H1 (cell line): ENCODE results near the gene AUH. TPM values are rescaled to one million over a fixed set of nuclear protein-coding genes. Genes with fewer than 3 reads are reported as not detected.

Source experiments
- polyA plus RNA-seq, 7 experiments: library from polyadenylated mRNA; depleted of rRNA in 3 of 7; stranded (reverse) in 5 of 7; unstranded in 2 of 7; fragments of >200 nt in 5 of 7; fragments of 200-250 nt in 2 of 7; gene quantifications; 1 replicate in 5 of 7; 2 replicates in 1 of 7; 4 replicates in 1 of 7; pipeline versions ENCODE4 v1.2.1 to v1.2.3, GENCODE V29; 2011 to 2013; ENCODE audit warnings: missing spikeins in 2 of 7, mixed read lengths in 2 of 7
- total RNA-seq: library from RNA; stranded (reverse); fragmentation: NEBNext Ultra II Directional; extraction: Animal tissue kit (Norgen Biotek cat#: 25700); gene quantifications from 2 replicates; pipeline ENCODE4 v1.2.1, GENCODE V29; 2021

The AUH gene
- total and polyA plus RNA-seq, 2 of the 8 experiments (the other 6 are each of a cell fraction or from before 2014, with no cell fraction given): 5.8 to 21.9 TPM

Other genes with a start within 250 kb of the AUH start
- 11.9 and 13.5 TPM in 2 replicates for gene NFIL3, start 61.9 kb upstream of the AUH start, total RNA-seq
- 2.7 and 3.4 TPM in 2 replicates for gene NFIL3, start 61.9 kb upstream of the AUH start, polyA plus RNA-seq (2011; rRNA removed)